NCI-H345 treated with DMSO at 0.1 percent for 48 hours (cell line): Measurements from ENCODE around the gene SLC25A42.
"Not testable (repeated sequence)": the region's sequence is repeated elsewhere in the genome, so short reads cannot be mapped to it uniquely, and the experiment has no call there.

Experiments
- DNase-seq: peaks from one replicate; lab custom pipeline; 2025; ENCODE audit not compliant: unreplicated experiment; lab: John Stamatoyannopoulos, UW

SLC25A42 gene

GRCh38 chr19:19103167-19103566 lies 39.4 kb downstream of the SLC25A42 start:
- no peak for DNase-seq

GRCh38 chr19:19105365-19106055 lies 41.7 kb downstream of the SLC25A42 start:
- no peak for DNase-seq

- DNase-seq, result no peak
Observed at GRCh38 chr19:19106056-19106551, 42.3 kb downstream of the SLC25A42 start.

- DNase-seq, result not testable (repeated sequence)
Observed at GRCh38 chr19:19106938-19107337, 43.1 kb downstream of the SLC25A42 start.

GRCh38 chr19:19107654-19108053 lies 43.9 kb downstream of the SLC25A42 start:
- DNase-seq, result no peak

- DNase-seq, result no peak
Observed at GRCh38 chr19:19109601-19110000, 45.8 kb downstream of the SLC25A42 start.

GRCh38 chr19:19110410-19111135 lies 46.8 kb downstream of the SLC25A42 start:
- DNase-seq, result no peak

GRCh38 chr19:19111136-19111835 lies 47.5 kb downstream of the SLC25A42 start:
- DNase-seq, result no peak

- no peak for DNase-seq
Observed at GRCh38 chr19:19111967-19112580, 48.3 kb downstream of the SLC25A42 start.

GRCh38 chr19:19113040-19113626 lies 49.3 kb downstream of the SLC25A42 start:
- no peak for DNase-seq

- no peak for DNase-seq
Observed at GRCh38 chr19:19115954-19116353, 52.2 kb downstream of the SLC25A42 start.

- DNase-seq, result no peak
Observed at GRCh38 chr19:19119325-19120237, 55.8 kb downstream of the SLC25A42 start.

- DNase-seq, result no peak
Observed at GRCh38 chr19:19120308-19121231, 56.8 kb downstream of the SLC25A42 start.

GRCh38 chr19:19121371-19121770 lies 57.6 kb downstream of the SLC25A42 start:
- no peak for DNase-seq

- no peak for DNase-seq
Observed at GRCh38 chr19:19122902-19123301, 59.1 kb downstream of the SLC25A42 start.

- DNase-seq, result no peak
Observed at GRCh38 chr19:19123386-19123785, 59.6 kb downstream of the SLC25A42 start.

GRCh38 chr19:19126102-19126501 lies 62.3 kb downstream of the SLC25A42 start:
- DNase-seq, result no peak

GRCh38 chr19:19131989-19132388 lies 68.2 kb downstream of the SLC25A42 start:
- DNase-seq, result no peak

- DNase-seq, result no peak
Observed at GRCh38 chr19:19132912-19133311, 69.1 kb downstream of the SLC25A42 start.
